Esophagus muscularis mucosa (tissue), 3 donors: ENCODE data around the gene SLC35F3.

Experiments used
- POLR2A ChIP-seq: fragments of 450-650 bp; IDR thresholded peaks from one replicate; pipeline ENCODE4 v1.6.1; 2017; ENCODE audit warnings: antibody characterized with exemption, moderate library complexity, mild to moderate bottlenecking, low read depth
- TF ChIP-seq, protein P1 (sequence below), 3 experiments: fragments of 200-600 bp in 2 of 3; fragments of 450-650 bp in 1 of 3; sonication (generic) in 2 of 3; IDR thresholded peaks; one replicate each; pipeline ENCODE4 v1.5.1; 2017 to 2019; ENCODE audit warnings: antibody characterized with exemption in 3 of 3, mild to moderate bottlenecking in 2 of 3, moderate library complexity in 1 of 3

- TF ChIP-seq, protein P1, sequence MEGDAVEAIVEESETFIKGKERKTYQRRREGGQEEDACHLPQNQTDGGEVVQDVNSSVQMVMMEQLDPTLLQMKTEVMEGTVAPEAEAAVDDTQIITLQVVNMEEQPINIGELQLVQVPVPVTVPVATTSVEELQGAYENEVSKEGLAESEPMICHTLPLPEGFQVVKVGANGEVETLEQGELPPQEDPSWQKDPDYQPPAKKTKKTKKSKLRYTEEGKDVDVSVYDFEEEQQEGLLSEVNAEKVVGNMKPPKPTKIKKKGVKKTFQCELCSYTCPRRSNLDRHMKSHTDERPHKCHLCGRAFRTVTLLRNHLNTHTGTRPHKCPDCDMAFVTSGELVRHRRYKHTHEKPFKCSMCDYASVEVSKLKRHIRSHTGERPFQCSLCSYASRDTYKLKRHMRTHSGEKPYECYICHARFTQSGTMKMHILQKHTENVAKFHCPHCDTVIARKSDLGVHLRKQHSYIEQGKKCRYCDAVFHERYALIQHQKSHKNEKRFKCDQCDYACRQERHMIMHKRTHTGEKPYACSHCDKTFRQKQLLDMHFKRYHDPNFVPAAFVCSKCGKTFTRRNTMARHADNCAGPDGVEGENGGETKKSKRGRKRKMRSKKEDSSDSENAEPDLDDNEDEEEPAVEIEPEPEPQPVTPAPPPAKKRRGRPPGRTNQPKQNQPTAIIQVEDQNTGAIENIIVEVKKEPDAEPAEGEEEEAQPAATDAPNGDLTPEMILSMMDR (IDR thresholded peaks at IDR 0.05) = no peak
- TF ChIP-seq POLR2A = no peak
These were observed 377.5 kb downstream of the SLC35F3 start for GRCh38 chr1:234281826-234282489.
